Muscle of arm (tissue), 12 donors: ENCODE measurements around the gene RARS1. TPM values are rescaled to one million over a fixed set of nuclear protein-coding genes. Genes with fewer than 3 reads are reported as not detected.
"Not testable (repeated sequence)": the region's sequence is repeated elsewhere in the genome, so short reads cannot be mapped to it uniquely, and the experiment has no call there.

ENCODE experiments used
- DNase-seq: peaks from one replicate; pipeline ENCODE4 v3.0.0-alpha.2; 2013
- polyA plus RNA-seq, 12 donors: library from polyadenylated mRNA; unstranded; fragments of 120-200 nt; gene quantifications; one replicate each; pipeline ENCODE4 v1.2.1, GENCODE V29; 2013; ENCODE audit not compliant: insufficient read length in 12 of 12

Gene RARS1
- polyA plus RNA-seq, 12 donors = 31.5 to 78.1 (median 61.7) TPM; not detected in 1

DNA sequence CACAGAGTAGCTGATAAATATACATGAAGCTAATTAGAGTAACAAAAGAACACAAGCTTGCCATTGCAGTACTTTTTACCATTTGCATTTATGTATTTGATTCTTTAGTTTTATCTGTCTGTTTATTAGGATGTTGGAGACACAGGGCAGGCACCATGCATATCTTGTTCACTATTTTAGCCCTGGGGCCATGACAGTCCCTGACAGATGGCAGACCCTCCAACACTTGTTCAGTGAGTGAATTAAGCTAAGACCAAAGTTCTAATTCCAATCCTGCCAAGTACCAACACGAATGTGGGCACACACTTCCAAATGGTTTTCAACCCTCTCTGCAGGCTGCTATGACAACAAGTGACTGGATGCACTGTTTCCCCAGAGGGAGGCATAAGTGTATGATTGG, 12.0 kb upstream of the RARS1 start:
- DNase-seq = no peak

DNA sequence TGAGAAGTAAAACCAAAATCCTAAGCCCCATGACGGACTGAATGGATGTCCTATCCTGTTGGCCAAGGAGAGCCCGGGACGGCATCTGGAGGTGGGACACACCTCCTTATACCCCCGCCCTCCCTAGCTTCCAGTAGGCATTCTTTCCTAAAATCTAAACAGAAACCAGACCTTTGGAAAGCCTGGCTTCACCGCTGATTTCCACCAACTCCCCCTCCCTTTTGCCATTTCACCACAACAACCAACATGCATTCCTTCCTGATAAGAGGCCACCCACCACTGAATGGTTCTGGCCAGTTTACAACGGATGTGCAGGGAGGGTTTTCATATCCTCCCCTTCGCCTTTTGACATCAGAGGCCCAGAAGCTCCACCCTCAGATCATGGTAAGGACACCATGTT, 9.2 kb upstream of the RARS1 start:
- DNase-seq = no peak

DNA sequence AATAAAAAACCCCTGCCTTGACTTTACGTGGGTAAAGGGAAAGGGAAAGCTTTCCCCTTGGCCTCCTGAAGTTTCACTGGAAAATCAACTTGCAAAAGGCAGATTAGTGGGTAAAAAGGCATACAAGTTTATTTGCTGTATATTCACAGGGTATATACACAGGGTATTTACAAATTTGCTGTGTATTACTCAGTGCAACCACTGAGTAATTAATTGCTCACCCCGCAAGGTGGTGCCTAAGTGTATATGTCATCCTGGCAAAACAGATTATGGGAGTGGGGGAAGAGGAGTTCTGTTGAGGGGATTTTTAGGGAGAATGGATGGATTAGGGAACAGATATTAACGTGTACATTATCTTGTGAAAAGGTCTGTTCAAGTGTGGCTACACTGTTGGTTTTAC, 7.1 kb upstream of the RARS1 start:
- no peak for DNase-seq

DNA sequence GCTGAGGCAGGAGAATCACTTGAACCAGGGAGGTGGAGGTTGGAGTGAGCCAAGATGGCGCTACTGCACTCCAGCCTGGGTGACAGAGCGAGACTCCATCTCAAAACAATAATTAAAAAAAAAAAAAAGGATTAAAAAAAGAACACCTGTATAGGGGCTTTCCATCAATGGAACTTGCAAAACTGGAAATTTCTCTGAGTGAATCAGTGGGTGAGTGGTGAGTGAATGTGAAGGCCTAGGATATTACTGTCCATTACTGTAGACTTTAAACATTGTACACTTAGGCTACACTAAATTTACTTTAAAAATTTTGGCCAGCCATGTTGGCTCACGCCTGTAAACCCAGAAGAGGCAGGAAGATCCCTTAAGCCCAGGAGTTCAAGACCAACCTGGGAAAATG, 5.7 kb upstream of the RARS1 start:
- DNase-seq = no peak

DNA sequence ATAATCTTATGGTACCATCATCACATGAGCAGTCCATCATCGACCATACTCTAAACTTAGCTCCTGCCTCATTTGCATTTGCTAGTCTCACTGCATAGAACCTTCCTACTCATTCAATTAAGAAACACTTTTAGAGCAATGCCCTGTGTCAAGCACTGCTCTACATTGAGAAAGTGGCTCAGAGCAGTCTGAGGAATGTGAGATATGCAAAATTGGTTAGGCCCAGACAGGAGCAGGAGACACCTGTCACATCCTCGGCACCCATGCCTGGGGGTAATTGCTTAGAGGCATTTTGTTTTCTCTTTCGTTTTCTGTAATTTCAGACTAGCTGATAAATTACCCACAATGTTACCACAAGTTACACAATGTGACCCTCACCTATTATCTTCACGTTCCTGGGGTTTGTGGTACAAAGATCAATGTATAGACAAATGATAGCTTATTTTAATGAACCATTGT, 4.9 kb upstream of the RARS1 start:
- DNase-seq = no peak

DNA sequence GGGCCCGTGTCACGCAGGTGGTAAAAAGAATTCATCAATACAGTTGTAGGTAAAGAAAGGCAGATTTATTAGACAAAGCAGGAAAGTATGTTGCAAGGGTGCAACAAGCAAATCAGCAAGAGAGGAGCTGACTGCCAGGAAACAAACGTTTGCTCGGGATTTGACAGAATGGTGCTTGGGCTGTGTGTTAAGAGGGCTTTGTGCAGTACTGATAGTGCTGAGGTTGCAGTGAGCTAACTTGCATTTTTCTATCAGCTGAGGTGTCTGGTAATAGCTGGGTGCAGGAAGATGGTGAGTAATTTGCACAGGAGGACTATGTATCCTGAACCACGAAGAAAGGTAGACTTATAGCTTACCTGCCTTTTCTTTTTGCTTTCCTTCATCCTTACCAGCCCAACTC, 3.9 kb upstream of the RARS1 start:
- no peak for DNase-seq

DNA sequence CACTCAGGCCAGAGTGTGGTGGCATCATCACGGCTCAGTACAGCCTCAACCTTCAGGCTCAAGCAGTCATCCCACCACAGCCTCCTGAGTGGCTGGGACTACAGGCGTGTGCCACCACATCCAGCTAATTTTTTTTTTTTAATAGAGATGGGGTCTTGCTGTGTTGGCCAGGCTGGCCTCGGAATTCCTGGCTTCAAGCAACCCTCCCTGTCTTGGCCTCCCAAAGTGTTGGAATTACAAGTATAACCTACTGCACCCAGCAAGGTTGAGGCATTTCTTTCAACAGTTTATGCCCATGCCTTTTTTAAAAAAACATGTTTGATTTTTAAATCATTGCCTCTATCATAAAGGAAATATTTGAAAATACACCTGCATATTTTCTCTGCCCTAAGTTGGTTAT, 2.8 kb downstream of the RARS1 start:
- DNase-seq = no peak

DNA sequence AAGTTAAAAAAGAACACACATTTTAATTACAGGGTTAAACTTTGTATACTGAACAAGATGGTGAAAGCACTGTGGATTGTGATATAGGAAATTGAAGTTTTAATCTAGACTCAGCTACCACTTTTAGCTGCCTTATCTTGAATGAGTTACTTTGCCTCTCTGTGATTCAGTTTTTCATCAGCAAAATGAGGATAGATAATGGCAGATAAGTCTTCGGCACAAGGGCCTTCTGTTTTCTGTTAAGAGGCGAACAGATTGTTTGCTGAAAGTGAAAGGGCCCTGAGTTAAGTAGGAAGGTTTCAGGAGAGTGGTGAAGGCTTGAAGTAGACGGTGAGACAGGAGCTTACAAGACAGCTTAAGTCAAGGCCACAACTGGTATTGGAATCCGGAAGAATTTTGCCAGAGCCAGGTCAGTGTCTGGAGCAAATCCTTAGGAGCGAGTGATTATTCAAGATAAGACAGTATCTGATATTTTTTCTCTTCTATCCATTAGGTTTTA, 7.8 kb downstream of the RARS1 start:
- no peak for DNase-seq

DNA sequence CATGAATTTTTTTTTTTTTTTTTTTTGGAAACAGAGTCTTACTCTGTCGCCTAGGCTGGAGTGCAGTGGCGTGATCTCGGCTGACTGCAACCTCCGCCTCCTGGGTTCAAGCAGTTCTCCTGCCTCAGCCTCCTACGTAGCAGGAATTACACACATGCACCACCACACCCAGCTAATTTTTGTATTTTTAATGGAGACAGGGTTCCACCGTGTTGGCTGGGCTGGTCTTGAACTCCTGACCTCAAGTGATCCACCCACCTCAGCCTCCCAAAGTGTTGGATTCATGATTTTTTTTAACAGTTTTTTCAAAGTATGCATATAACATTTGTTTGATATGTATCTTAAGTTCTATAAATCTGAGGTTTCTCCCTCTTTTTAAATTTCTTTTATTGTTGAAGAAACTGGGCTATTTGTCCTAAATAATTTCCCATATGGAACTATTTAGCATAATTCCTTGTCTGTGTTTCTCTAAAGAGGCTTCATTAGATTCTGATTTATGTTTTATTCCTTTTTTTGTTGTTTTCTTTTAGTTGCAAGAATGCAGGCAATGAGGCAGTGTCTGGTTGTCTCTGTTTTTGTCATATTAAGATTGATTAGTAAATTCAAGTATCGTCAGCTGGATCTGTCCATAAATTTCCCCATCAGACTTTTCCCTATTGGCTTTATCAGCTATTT, 16.4 kb downstream of the RARS1 start:
- DNase-seq = no peak

DNA sequence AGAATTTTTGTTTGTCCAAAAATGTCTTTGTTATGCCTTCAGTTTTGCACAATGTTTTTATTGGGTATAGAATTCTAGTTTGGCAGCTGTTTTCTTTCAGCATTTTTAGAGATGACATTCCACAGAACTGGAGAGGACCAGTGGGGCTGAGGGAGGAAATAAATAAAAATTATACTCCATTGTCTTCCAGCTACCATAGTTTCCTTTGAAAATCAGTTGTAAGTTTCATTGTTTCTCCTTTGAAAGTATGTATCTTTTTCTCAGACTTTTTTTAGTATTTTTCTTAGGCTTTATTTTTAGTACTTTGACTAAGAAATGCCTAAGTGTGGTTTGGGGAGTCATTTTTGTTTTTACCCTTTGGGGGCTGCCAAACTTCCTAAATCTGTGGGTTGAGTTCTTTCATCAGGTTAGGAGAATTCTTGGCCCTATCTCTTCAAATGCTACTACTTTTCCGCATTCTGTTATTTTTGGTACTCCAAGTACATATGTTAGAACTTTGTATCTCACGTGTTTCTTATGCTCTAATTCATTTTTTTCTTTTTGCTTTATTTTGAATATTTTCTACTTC, 27.7 kb downstream of the RARS1 start:
- no peak for DNase-seq

DNA sequence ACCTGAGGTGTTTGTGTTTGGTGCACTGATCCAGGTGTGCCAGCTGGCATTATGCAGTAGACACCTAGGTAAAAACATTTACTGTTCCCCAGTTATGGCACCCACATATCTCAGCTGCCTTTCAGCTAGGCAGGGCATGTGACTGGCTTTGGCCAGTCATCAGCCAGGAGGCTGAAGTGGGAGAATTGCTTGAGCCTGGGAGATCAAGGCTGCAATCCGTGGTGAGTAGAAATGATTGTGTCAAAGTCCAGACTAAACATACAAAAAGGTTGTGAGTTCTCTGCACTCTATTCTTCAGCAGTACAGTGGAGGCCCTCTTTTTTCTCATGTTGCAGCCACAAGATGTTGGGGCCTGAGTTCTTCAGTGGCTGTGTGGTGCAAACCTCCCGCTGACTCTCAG, 39.6 kb downstream of the RARS1 start:
- no peak for DNase-seq

DNA sequence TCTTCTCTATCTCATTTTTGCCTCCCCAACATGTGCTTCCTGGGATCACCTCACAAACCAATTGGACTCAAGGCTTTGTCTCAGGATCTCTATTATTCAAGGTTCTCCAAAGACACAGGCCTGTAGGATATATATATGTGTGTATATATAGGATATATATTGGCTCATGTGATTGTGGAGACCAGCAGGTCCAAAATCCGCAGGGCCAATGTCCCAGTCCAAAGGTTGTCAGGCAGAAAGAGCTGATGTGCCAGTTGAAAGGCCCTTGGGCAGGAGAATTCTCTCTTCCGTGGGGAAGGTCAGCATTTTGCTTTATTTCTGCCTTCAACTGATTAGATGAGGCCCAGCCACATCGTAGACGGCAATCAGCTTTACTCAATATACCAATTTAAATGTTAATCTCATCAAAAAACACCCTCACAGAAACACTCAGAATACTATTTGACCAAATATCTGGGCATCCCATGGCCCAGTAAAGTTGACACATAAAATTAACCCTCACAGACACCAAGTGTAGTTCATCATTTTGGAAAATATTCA, 41.6 kb downstream of the RARS1 start:
- no peak for DNase-seq

DNA sequence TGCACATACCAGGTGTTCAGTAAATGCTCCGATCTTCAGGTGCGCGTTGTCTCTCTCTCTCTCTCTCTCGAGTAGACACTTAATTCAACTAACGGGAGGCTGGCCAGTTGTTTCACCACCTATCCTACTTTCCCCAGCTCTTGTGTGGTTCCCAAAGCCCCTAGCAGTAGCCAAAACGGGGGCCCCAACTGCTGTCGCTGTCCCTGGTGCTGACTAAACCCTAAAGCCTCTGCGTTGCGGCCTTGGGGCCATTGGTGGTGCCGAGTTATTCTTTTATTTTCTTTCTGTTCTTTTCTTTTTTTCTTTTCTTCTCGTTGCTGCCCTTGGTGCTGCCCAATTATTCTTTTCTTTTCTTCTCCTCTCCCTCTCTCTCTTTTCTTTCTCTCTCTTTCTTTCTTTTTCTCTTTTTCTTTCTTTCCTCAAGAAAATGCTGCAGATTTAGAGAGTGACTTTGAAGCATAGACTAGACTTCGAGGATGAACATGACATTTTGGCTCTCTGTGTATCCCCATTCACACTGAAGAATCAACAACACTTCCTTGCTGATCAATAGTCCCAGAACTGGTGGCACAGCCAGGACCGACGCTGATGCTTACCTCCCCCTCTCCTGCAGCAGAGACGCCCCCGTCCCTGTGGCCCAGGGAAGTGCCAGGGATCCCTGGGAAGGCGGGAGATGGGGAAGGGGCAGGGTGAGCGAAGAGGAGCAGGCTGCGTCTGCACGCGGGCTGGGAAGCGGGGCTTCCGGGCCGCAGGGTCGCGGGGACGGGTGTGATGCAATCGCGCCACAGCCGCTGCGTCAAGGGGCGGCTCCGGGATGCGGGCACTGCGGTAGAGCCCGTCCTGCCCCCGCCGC, 42.5 kb downstream of the RARS1 start, which contains the start of gene FBLL1:
FBLL1 (plus strand) TSS at position 785 of the 853 bp plus-strand sequence. CDS start 200 bp downstream, outside the sequence.
- DNase-seq = peak; percentile 51

DNA sequence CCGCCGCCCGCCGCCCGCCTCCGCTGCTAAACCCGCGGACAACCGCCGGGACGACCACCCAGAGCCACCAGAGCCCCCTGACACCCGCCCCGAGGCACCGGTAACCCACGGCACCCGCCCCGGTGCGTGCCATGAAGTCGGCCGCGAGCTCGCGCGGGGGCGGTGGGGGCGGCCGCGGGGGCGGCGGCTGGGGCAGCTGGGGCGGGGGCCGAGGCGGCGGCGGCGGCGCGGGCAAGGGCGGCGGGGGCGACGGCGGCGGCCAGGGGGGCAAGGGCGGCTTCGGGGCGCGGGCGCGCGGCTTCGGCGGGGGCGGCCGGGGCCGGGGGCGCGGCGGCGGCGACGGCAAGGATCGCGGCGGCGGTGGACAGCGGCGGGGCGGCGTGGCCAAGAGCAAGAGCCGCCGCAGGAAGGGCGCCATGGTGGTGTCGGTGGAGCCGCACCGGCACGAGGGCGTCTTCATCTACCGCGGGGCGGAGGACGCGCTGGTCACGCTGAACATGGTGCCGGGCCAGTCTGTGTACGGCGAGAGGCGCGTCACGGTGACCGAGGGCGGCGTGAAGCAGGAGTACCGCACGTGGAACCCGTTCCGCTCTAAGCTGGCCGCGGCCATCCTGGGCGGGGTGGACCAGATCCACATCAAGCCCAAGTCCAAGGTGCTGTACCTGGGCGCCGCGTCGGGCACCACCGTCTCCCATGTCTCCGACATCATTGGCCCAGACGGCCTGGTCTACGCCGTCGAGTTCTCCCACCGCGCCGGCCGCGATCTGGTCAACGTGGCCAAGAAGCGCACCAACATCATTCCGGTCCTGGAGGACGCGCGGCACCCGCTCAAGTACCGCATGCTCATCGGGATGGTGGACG, 43.3 kb downstream of the RARS1 start:
- DNase-seq = peak; percentile 0

DNA sequence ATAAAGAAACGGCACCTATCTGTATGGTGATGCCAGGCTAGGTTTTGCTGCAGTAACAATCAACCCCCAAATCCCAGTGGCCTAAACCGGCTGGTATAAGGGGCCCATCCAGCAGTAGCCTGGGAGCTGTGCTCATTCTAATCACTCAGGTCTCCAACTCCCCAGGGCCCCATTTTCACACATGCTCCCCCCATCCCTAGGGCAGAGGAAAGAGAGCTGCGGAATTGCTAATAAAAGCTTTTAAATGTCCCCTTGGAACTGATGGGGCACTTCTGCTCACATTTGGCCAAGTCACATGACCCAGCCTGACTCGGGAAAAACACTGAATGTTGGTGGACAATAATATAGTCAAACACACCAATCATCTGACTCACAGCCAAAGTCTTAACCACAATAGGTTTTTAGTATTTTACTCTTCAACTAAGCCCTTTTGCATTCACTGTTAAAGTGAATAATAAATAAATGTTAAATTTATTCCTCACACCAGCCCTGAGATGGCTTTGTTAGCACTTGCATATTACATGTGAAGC, 44.4 kb downstream of the RARS1 start:
- no peak for DNase-seq

DNA sequence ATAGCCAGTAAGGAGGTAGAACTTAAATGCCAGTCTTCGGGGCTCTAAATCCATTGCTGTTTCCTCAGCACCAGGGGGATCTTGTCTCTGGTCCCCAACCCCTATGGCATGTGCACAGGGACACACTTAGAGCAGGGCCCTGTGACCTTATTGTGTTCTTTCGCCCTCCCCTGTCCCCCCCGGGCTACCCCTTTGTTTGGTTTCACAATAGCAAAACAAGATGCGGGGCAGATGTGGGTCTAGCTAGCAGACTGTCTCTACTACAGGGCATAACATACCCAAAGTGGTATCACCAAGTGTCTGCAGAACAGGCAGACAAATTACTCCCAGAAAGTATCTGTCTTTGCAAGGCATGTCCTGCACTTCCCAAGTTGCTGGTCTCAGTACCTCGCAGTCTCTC, 44.9 kb downstream of the RARS1 start:
- no peak for DNase-seq

DNA sequence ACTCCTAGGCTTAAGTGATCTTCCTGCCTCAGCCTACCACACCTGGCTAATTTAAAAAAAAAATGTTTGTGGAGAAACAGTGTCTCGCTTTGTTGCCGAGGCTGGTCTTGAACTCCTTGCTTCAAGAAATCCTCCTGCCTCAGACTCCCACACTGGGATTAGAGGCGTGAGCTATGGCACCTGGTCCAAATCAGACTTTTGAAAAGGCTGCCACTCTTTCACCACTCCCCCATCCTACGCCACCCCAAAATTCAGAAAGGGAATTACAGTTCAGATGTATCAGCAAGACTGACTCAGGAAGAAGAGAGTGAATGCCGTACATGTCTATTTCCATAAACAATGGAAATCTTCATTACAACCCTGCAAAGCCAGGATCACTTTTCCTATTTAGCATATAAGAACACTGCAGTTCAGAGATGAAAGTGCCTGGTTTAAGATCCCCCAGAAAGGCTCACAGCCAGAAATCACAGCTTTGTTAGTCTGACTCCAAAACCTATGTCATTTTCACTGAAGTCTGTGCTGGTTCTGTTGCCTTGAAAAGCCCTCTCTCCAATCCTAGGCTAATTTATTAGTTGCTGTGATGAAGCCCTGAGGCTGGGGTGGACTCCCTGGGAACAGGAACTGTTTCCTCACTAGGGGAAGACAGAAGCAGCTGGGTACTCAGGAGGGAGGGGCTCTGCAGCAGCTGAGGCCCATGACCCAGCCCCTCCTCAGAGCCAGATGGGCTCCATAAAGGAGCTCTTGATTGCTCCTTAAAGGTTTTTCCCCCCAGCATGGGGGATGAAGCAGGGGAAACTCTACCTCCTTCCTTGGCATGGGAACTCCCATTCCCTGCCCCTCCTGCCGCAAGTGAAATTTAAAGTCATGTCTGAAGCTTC, 46.0 kb downstream of the RARS1 start:
- no peak for DNase-seq

DNA sequence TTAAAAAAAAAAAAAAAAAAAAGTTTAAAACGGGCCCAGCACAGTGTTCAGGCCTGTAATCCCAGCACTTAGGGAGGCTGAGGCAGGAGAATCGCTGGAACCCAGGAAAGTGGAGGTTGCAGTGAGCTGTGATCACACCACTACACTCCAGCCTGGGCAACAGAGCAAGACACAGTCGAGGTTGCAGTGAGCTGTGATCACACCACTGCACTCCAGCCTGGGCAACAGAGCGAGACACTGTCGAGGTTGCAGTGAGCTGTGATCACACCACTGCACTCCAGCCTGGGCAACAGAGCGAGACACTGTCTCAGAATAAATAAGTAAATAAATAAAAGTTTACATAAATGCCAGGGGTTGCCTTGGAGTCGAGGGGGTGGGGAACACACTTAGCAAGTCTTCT, 48.1 kb downstream of the RARS1 start:
- not testable (repeated sequence) for DNase-seq

DNA sequence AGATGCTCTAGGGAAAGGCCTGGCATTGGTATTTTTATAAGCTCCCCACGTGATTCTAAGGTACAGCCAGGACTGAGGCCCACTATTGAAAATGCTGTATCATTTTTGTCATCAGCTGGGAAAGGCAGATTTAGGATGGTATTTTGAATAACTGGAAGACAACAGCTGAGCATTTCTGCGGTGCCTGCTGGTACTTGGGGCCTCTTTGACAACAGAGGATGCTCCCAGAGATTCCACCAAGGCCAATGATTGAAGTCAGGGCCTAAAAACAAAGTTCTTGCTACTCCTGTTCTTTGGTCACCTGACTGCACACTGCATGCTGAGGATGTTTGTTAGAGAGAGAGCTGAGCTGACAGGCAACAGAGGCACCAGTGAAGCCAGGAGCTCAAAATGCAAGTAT, 50.9 kb downstream of the RARS1 start:
- no peak for DNase-seq

DNA sequence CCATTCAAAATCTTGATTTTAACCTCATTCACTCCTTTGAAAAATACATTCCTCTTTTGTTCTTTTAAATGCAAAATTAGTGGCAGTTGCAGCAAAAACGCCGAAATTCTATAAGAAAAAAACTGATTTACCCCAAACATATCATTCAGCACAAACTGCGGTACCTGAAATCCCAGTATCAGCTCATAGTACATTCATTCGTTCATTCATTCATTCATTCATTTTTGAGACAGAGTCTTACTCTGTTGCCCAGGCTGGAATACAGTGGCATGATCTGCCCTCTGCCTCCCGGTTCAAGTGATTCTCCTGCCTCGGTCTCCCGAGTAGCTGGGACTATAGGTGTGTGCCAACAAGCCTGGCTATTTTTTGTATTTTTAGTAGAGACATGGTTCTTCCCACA, 63.3 kb downstream of the RARS1 start:
- DNase-seq = no peak
